ENCODE data around the gene PRKCH. TPM values are rescaled to one million over a fixed set of nuclear protein-coding genes. Genes with fewer than 3 reads are reported as not detected.

The PRKCH gene
- total and polyA plus RNA-seq, 10 of the 15 experiments (the other 5 are each of a cell fraction or from before 2014, with no cell fraction given) = 10.7 to 140 (median 33.2) TPM

- no peak for TF ChIP-seq BHLHE40 (IDR thresholded peaks at IDR 0.05; ENCODE audit: borderline replicate concordance in 1 of 2, low read depth in 2 of 2, low read length in 1 of 2)
- no peak for TF ChIP-seq ELK1 (IDR thresholded peaks at IDR 0.05; ENCODE audit: low read depth, low read length)
- no peak for TF ChIP-seq FOS (IDR thresholded peaks at IDR 0.05; ENCODE audit: borderline replicate concordance, extremely low read depth, insufficient read length)
- no peak for TF ChIP-seq POLR2AphosphoS5 (IDR thresholded peaks at IDR 0.05; ENCODE audit: low read length)
- no peak for TF ChIP-seq MTA3 (IDR thresholded peaks at IDR 0.05; ENCODE audit: borderline replicate concordance, low read length)
- TF ChIP-seq BMI1 (IDR thresholded peaks at IDR 0.05; ENCODE audit: borderline replicate concordance) = no peak
- no peak for TF ChIP-seq YY1 (IDR thresholded peaks at IDR 0.05; ENCODE audit: low read depth, low read length)
- TF ChIP-seq HSF1 (IDR thresholded peaks at IDR 0.05; ENCODE audit: low read depth, low read length) = no peak
Observed at GRCh38 chr14:61290701-61291100, 30.7 kb upstream of the PRKCH start (continued).

- CTCF ChIA-PET = interaction anchor here (0.6 to 5.9 kb wide), 35 partner anchors 9 to 594 kb away, joined by 3 to 42 read pairs (median 4); no protein-coding TSS in a partner anchor
- no peak for DNase-seq (ENCODE audit: low read depth, low spot score)
- WGBS (ENCODE audit: insufficient coverage, insufficient replicate concordance, low lambda C conversion rate, missing lambda C conversion rate) = 69% methylated on average over 3 of the region's 3 CpGs
- TF ChIP-seq IKZF2 (IDR thresholded peaks at IDR 0.05) (no peak), EZH2 (IDR thresholded peaks at IDR 0.05; ENCODE audit: borderline replicate concordance, control insufficient read depth, low read depth, low read length) (no peak), MYB (IDR thresholded peaks at IDR 0.05; ENCODE audit: borderline replicate concordance, low read depth, low read length) (no peak), ZNF687 (IDR thresholded peaks at IDR 0.05) (no peak), ATF2 (IDR thresholded peaks at IDR 0.05; ENCODE audit: low read length) (no peak), ZNF24 (IDR thresholded peaks at IDR 0.05) (no peak), ZSCAN29 (IDR thresholded peaks at IDR 0.05) (no peak)
Observed at GRCh38 chr14:61296151-61296550, 25.2 kb upstream of the PRKCH start.

More at GRCh38 chr14:61296151-61296550, 25.2 kb upstream of the PRKCH start:
- Histone ChIP-seq H3K9ac (ENCODE audit: control insufficient read depth, insufficient read depth, low read length) (no peak overlapping the region; the same call in 1 of the 2 replicates), H4K20me1 (ENCODE audit: control insufficient read depth, insufficient read depth) (no peaks in the 10 kb centered on the region), H3K36me3 (ENCODE audit: control insufficient read depth in 2 of 2, insufficient read depth in 2 of 2, low read length in 1 of 2) (no peaks in the 10 kb centered on the region), H3K27me3 (replicated peaks in 1 of 2; ENCODE audit: control insufficient read depth in 2 of 2, insufficient read depth in 2 of 2, low read length in 1 of 2) (no peaks in the 10 kb centered on the region), H3K4me1 (ENCODE audit: control insufficient read depth, insufficient read depth, low read length) (peaks cover 12% of the 10 kb centered on the region), H3K27ac (ENCODE audit: control insufficient read depth, insufficient read depth) (no peak overlapping the region), H3K4me3 (no peak overlapping the region), H3K9me3 (replicated peaks; ENCODE audit: control insufficient read depth, insufficient read depth, low read length) (no peaks in the 10 kb centered on the region), H2AFZ (ENCODE audit: control insufficient read depth, low read depth, low read length) (peak overlapping the region; percentile 46; the same call in 1 of the 2 replicates), H3K79me2 (ENCODE audit: control insufficient read depth, insufficient read depth, low read length) (no peaks in the 10 kb centered on the region), H3K4me2 (ENCODE audit: control insufficient read depth, insufficient read depth) (no peak overlapping the region)
- ChIA-PET SMC1A (ENCODE audit: uncharacterized antibody, unreplicated experiment) (interaction anchor here (0.7 to 3.5 kb wide), 27 partner anchors 10 to 541 kb away, joined by 3 to 17 read pairs (median 4); no protein-coding TSS in a partner anchor), POLR2A (interaction anchor here (0.9 to 1.0 kb wide), 2 partner anchors 11 to 23 kb away, joined by 3 read pairs; no protein-coding TSS in a partner anchor), RAD21 (ENCODE audit: unreplicated experiment) (interaction anchor here (0.7 to 2.2 kb wide), 23 partner anchors 27 to 545 kb away, joined by 3 to 16 read pairs (median 4); no protein-coding TSS in a partner anchor)
- ATAC-seq (peak; percentile 23; the same call in 2 of the 3 replicates), FAIRE-seq (no peak)
- no TSS peak for BruUV-seq (replicated peaks)
- intact Hi-C loops (cut with micrococcal nuclease; ENCODE audit: unreplicated experiment) = loop anchor here (2.0 to 10.0 kb wide), 3 partner anchors 93 to 541 kb away; no protein-coding TSS in a partner anchor
- in situ Hi-C loops (cut with MboI) = loop anchor here (5.0 kb wide), 1 partner anchor 541 kb away; no protein-coding TSS in a partner anchor

Data from GM12878 (cell line).